Neural cell (in vitro differentiated cells): Measurements from ENCODE around the gene DENND5B.

Experiments used
- EP300 ChIP-seq: fragments of 450-650 bp; conservative IDR thresholded peaks from 2 replicates; pipeline ENCODE4 v1.6.1; 2014; ENCODE audit warnings: antibody characterized with exemption, mild to moderate bottlenecking, moderate library complexity; ENCODE audit not compliant: poor library complexity, severe bottlenecking
- EZH2 ChIP-seq: fragments of 200-600, 300-800 bp; shearing (Covaris generic), sonication (generic); IDR thresholded peaks from 2 replicates; pipeline ENCODE4 v1.6.1; 2014; ENCODE audit warnings: antibody characterized with exemption, low read length, borderline replicate concordance, mild to moderate bottlenecking; ENCODE audit not compliant: insufficient read depth, poor library complexity, severe bottlenecking
- MXI1 ChIP-seq: fragments of 450-650 bp; conservative IDR thresholded peaks from 2 replicates; pipeline ENCODE4 v1.6.1; 2014; ENCODE audit warnings: antibody characterized with exemption, mild to moderate bottlenecking; ENCODE audit not compliant: poor library complexity, severe bottlenecking
- POLR2AphosphoS5 ChIP-seq: IDR thresholded peaks from 2 replicates; pipeline ENCODE4 v1.6.1; 2012
- RAD21 ChIP-seq: fragments of 450-650 bp; conservative IDR thresholded peaks from 2 replicates; pipeline ENCODE4 v1.6.1; 2014; ENCODE audit warnings: antibody characterized with exemption, mild to moderate bottlenecking, moderate library complexity
- SMC3 ChIP-seq: fragments of 450-650 bp; conservative IDR thresholded peaks from 2 replicates; pipeline ENCODE4 v1.6.1; 2014; ENCODE audit warnings: antibody characterized with exemption, mild to moderate bottlenecking, moderate library complexity; ENCODE audit not compliant: poor library complexity
- TAF1 ChIP-seq: IDR thresholded peaks from 2 replicates; pipeline ENCODE4 v1.6.1; 2012; ENCODE audit warnings: low read depth
- TF ChIP-seq, protein P1 (sequence below): IDR thresholded peaks from 2 replicates; pipeline ENCODE4 v1.6.1; 2012; ENCODE audit warnings: borderline replicate concordance
- TF ChIP-seq, protein P2 (sequence below): fragments of 450-650 bp; IDR thresholded peaks from 2 replicates; pipeline ENCODE4 v1.5.1; 2014; ENCODE audit warnings: antibody characterized with exemption, mild to moderate bottlenecking, moderate library complexity; ENCODE audit not compliant: poor library complexity, severe bottlenecking

DNA sequence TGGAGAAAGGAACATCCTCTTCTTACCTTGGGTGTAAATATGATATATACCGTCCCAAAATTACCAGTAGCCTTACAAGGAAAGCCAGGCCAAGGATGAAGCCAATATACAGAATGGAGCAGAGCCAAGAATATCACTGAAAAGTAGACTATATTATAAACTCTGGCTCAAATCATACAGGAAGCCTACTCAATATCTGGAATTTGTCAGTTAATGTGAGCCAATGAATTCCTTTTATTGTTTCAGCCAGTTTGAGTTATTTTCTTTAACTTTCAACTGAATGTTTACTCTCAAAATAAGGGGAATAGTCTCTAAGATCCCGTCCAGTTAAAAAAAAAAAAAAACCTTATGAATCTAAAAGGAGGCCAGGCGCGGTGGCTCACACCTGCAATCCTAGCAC lies 9.8 kb upstream of the DENND5B start:
- no peak for TF ChIP-seq RAD21
- TF ChIP-seq, protein P1, sequence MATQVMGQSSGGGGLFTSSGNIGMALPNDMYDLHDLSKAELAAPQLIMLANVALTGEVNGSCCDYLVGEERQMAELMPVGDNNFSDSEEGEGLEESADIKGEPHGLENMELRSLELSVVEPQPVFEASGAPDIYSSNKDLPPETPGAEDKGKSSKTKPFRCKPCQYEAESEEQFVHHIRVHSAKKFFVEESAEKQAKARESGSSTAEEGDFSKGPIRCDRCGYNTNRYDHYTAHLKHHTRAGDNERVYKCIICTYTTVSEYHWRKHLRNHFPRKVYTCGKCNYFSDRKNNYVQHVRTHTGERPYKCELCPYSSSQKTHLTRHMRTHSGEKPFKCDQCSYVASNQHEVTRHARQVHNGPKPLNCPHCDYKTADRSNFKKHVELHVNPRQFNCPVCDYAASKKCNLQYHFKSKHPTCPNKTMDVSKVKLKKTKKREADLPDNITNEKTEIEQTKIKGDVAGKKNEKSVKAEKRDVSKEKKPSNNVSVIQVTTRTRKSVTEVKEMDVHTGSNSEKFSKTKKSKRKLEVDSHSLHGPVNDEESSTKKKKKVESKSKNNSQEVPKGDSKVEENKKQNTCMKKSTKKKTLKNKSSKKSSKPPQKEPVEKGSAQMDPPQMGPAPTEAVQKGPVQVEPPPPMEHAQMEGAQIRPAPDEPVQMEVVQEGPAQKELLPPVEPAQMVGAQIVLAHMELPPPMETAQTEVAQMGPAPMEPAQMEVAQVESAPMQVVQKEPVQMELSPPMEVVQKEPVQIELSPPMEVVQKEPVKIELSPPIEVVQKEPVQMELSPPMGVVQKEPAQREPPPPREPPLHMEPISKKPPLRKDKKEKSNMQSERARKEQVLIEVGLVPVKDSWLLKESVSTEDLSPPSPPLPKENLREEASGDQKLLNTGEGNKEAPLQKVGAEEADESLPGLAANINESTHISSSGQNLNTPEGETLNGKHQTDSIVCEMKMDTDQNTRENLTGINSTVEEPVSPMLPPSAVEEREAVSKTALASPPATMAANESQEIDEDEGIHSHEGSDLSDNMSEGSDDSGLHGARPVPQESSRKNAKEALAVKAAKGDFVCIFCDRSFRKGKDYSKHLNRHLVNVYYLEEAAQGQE: no peak
- no peak for TF ChIP-seq EP300
- TF ChIP-seq, protein P2, sequence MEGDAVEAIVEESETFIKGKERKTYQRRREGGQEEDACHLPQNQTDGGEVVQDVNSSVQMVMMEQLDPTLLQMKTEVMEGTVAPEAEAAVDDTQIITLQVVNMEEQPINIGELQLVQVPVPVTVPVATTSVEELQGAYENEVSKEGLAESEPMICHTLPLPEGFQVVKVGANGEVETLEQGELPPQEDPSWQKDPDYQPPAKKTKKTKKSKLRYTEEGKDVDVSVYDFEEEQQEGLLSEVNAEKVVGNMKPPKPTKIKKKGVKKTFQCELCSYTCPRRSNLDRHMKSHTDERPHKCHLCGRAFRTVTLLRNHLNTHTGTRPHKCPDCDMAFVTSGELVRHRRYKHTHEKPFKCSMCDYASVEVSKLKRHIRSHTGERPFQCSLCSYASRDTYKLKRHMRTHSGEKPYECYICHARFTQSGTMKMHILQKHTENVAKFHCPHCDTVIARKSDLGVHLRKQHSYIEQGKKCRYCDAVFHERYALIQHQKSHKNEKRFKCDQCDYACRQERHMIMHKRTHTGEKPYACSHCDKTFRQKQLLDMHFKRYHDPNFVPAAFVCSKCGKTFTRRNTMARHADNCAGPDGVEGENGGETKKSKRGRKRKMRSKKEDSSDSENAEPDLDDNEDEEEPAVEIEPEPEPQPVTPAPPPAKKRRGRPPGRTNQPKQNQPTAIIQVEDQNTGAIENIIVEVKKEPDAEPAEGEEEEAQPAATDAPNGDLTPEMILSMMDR: no peak
- no peak for TF ChIP-seq EZH2
- no peak for TF ChIP-seq POLR2AphosphoS5
- no peak for TF ChIP-seq MXI1
- TF ChIP-seq SMC3: no peak
- TF ChIP-seq TAF1: no peak
